Measurements from ENCODE around the gene CMBL. TPM values are rescaled to one million over a fixed set of nuclear protein-coding genes. Genes with fewer than 3 reads are reported as not detected.

The CMBL gene
- total RNA-seq, 1 experiment from 2014 or later, result 43.2 TPM

GRCh38 chr5:10268100-10268499 lies 39.6 kb downstream of the CMBL start:
- no peaks in the 10 kb centered on the region for H3K27me3 ChIP-seq (ENCODE audit: control insufficient read depth, insufficient read depth, low read length)
- H3K27ac ChIP-seq (ENCODE audit: low read length), result no peak overlapping the region
- no peak overlapping the region for H3K4me3 ChIP-seq (ENCODE audit: low read depth in 2 of 2, low read length in 2 of 2)
- H3K4me1 ChIP-seq (ENCODE audit: control insufficient read depth, insufficient read depth, low read length), result no peaks in the 10 kb centered on the region; the same call in 1 of the 2 replicates
- DNase-seq (ENCODE audit: low read depth, low spot score) (no peak), ATAC-seq (no peak)
- in situ Hi-C loops (cut with HindIII; ENCODE audit: low pct_unique_long_range_greater_than_20kb, low sequenced_read_pairs), result no loop called here
- no peak for TF ChIP-seq CTCF (IDR thresholded peaks at IDR 0.05)
- TF ChIP-seq POLR2AphosphoS5 (IDR thresholded peaks at IDR 0.05; ENCODE audit: low read depth, low read length), result no peak
- peaks cover 23% of the 10 kb centered on the region for H3K36me3 ChIP-seq (ENCODE audit: control insufficient read depth, insufficient read depth, low read length)
- BruUV-seq (replicated peaks), result no TSS peak
- H3K9me3 ChIP-seq (ENCODE audit: control insufficient read depth, insufficient read depth, low read depth, low read length), result no peaks in the 10 kb centered on the region
- ChIA-PET POLR2A (no interaction called here), CTCF (no interaction called here)
- intact Hi-C loops (cut with micrococcal nuclease; ENCODE audit: unreplicated experiment), result no loop called here

GRCh38 chr5:10266839-10267238 lies 40.9 kb downstream of the CMBL start:
- Histone ChIP-seq H3K9me3 (ENCODE audit: control insufficient read depth, insufficient read depth, low read depth, low read length) (no peaks in the 10 kb centered on the region), H3K36me3 (ENCODE audit: control insufficient read depth, insufficient read depth, low read length) (peaks cover 34% of the 10 kb centered on the region), H3K27ac (ENCODE audit: low read length) (no peak overlapping the region), H3K4me1 (ENCODE audit: control insufficient read depth, insufficient read depth, low read length) (no peaks in the 10 kb centered on the region; the same call in 1 of the 2 replicates), H3K27me3 (ENCODE audit: control insufficient read depth, insufficient read depth, low read length) (no peaks in the 10 kb centered on the region), H3K4me3 (ENCODE audit: low read depth in 2 of 2, low read length in 2 of 2) (no peak overlapping the region)
- ChIA-PET CTCF (no interaction called here), POLR2A (no interaction called here)
- TF ChIP-seq TCF7L2 (IDR thresholded peaks at IDR 0.05; ENCODE audit: low read depth, low read length) (no peak), REST (IDR thresholded peaks at IDR 0.05; ENCODE audit: insufficient read depth in 1 of 2, low read depth in 2 of 2, low read length in 1 of 2) (no peak), CTCF (IDR thresholded peaks at IDR 0.05) (no peak), POLR2AphosphoS5 (IDR thresholded peaks at IDR 0.05; ENCODE audit: low read depth, low read length) (no peak)
- no peak for ATAC-seq
- in situ Hi-C loops (cut with HindIII; ENCODE audit: low pct_unique_long_range_greater_than_20kb, low sequenced_read_pairs) (no loop called here), intact Hi-C loops (cut with micrococcal nuclease; ENCODE audit: unreplicated experiment) (no loop called here)
- BruUV-seq (replicated peaks), result no TSS peak
- DNase-seq (ENCODE audit: low read depth, low spot score), result no peak

- no TSS peak for BruUV-seq (replicated peaks)
- Histone ChIP-seq H3K27me3 (ENCODE audit: control insufficient read depth, insufficient read depth, low read length) (no peaks in the 10 kb centered on the region), H3K4me3 (ENCODE audit: low read depth in 2 of 2, low read length in 2 of 2) (no peak overlapping the region), H3K27ac (ENCODE audit: low read length) (no peak overlapping the region), H3K36me3 (ENCODE audit: control insufficient read depth, insufficient read depth, low read length) (peaks cover 41% of the 10 kb centered on the region), H3K9me3 (ENCODE audit: control insufficient read depth, insufficient read depth, low read depth, low read length) (no peaks in the 10 kb centered on the region), H3K4me1 (ENCODE audit: control insufficient read depth, insufficient read depth, low read length) (no peaks in the 10 kb centered on the region; the same call in 1 of the 2 replicates)
- ATAC-seq, result no peak
- in situ Hi-C loops (cut with HindIII; ENCODE audit: low pct_unique_long_range_greater_than_20kb, low sequenced_read_pairs) (no loop called here), intact Hi-C loops (cut with micrococcal nuclease; ENCODE audit: unreplicated experiment) (no loop called here)
- POLR2A ChIA-PET, result interaction anchor here (0.7 kb wide), 1 partner anchor 104 kb away, joined by 3 read pairs; no protein-coding TSS in a partner anchor
- no peak for DNase-seq (ENCODE audit: low read depth, low spot score)
- CTCF ChIA-PET, result no interaction called here
- TF ChIP-seq SIN3A (IDR thresholded peaks at IDR 0.05; ENCODE audit: borderline replicate concordance, insufficient read depth, low read depth, low read length) (no peak), REST (IDR thresholded peaks at IDR 0.05; ENCODE audit: insufficient read depth in 1 of 2, low read depth in 2 of 2, low read length in 1 of 2) (no peak), CTCF (IDR thresholded peaks at IDR 0.05) (no peak), POLR2AphosphoS5 (IDR thresholded peaks at IDR 0.05; ENCODE audit: low read depth, low read length) (no peak), TCF7L2 (IDR thresholded peaks at IDR 0.05; ENCODE audit: low read depth, low read length) (no peak)
Measured at GRCh38 chr5:10266137-10266536, 41.6 kb downstream of the CMBL start.
